Transverse colon (tissue), 3 donors: ENCODE measurements around the gene ANKS1B.

Source experiments
- EP300 ChIP-seq: sonication (generic); formaldehyde crosslinking; IDR thresholded peaks from one replicate; pipeline ENCODE4 v1.6.1; 2017; ENCODE audit warnings: antibody characterized with exemption, low read depth
- POLR2A ChIP-seq: fragments of 450-650 bp; IDR thresholded peaks from one replicate; pipeline ENCODE4 v1.6.1; 2016; ENCODE audit warnings: antibody characterized with exemption, mild to moderate bottlenecking, moderate library complexity
- TF ChIP-seq, protein P1 (sequence below), 5 experiments: fragments of 200-600 bp in 3 of 5; fragments of 450-650 bp in 2 of 5; sonication (generic) in 3 of 5; IDR thresholded peaks; 1 replicate in 2 of 5; 2 replicates in 3 of 5; pipeline ENCODE4 v1.5.1; 2016 to 2017; ENCODE audit warnings: antibody characterized with exemption in 5 of 5, inconsistent platforms in 3 of 5, mild to moderate bottlenecking in 2 of 5, moderate library complexity in 1 of 5

- TF ChIP-seq, protein P1, sequence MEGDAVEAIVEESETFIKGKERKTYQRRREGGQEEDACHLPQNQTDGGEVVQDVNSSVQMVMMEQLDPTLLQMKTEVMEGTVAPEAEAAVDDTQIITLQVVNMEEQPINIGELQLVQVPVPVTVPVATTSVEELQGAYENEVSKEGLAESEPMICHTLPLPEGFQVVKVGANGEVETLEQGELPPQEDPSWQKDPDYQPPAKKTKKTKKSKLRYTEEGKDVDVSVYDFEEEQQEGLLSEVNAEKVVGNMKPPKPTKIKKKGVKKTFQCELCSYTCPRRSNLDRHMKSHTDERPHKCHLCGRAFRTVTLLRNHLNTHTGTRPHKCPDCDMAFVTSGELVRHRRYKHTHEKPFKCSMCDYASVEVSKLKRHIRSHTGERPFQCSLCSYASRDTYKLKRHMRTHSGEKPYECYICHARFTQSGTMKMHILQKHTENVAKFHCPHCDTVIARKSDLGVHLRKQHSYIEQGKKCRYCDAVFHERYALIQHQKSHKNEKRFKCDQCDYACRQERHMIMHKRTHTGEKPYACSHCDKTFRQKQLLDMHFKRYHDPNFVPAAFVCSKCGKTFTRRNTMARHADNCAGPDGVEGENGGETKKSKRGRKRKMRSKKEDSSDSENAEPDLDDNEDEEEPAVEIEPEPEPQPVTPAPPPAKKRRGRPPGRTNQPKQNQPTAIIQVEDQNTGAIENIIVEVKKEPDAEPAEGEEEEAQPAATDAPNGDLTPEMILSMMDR (IDR thresholded peaks at IDR 0.05), result no peak
- TF ChIP-seq POLR2A, result no peak
- no peak for TF ChIP-seq EP300
These were observed 69.3 kb downstream of the ANKS1B start for GRCh38 chr12:99915251-99916082.
